Chondrocyte (in vitro differentiated cells): ENCODE results near the gene DUSP2. TPM values are rescaled to one million over a fixed set of nuclear protein-coding genes. Genes with fewer than 3 reads are reported as not detected.

Experiments used
- DNase-seq: peaks from one replicate; pipeline ENCODE4 v3.0.0; 2021; ENCODE audit warnings: mixed read lengths, low spot score
- H3K27ac Mint-ChIP-seq: one replicate; pipeline ENCODE4 v1.8.0; 2021; ENCODE audit warnings: mild to moderate bottlenecking, moderate library complexity, mixed read lengths; ENCODE audit not compliant: unreplicated experiment
- H3K27me3 Mint-ChIP-seq: 2 replicates; pipeline ENCODE4 v1.8.0; 2021; ENCODE audit warnings: low read depth, mixed read lengths
- H3K36me3 Mint-ChIP-seq: 2 replicates; pipeline ENCODE4 v1.8.0; 2021; ENCODE audit warnings: low read depth, mixed read lengths
- H3K4me1 Mint-ChIP-seq: 2 replicates; pipeline ENCODE4 v1.8.0; 2021; ENCODE audit warnings: low read depth, mild to moderate bottlenecking, mixed read lengths
- H3K4me3 Mint-ChIP-seq: one replicate; pipeline ENCODE4 v1.8.0; 2021; ENCODE audit warnings: mild to moderate bottlenecking, moderate library complexity, mixed read lengths; ENCODE audit not compliant: unreplicated experiment
- H3K9me3 Mint-ChIP-seq: 2 replicates; pipeline ENCODE4 v1.8.0; 2021; ENCODE audit warnings: low read depth, mixed read lengths
- CTCF ChIP-seq: fragments of 200-600 bp; sonication (generic); IDR thresholded peaks from 2 replicates; pipeline ENCODE4 v1.5.0; 2021; ENCODE audit warnings: antibody characterized with exemption, mild to moderate bottlenecking, moderate library complexity
- total RNA-seq: library from RNA; stranded (reverse); gene quantifications from 3 replicates; pipeline ENCODE4 v1.2.1, GENCODE V29; 2021

The DUSP2 gene
- total RNA-seq, 1 donor from 2014 or later = 1.1 TPM

- Mint-ChIP-seq H3K36me3 (peaks cover 31% of the 10 kb centered on the region), H3K27ac (no peak overlapping the region), H3K9me3 (no peaks in the 10 kb centered on the region), H3K4me1 (peaks cover 8% of the 10 kb centered on the region), H3K27me3 (no peaks in the 10 kb centered on the region), H3K4me3 (no peak overlapping the region)
- no peak for DNase-seq
- no peak for TF ChIP-seq CTCF
Measured at GRCh38 chr2:96185516-96185915, 40.3 kb upstream of the DUSP2 start.

- Mint-ChIP-seq H3K9me3 (no peaks in the 10 kb centered on the region), H3K4me3 (no peak overlapping the region), H3K27ac (no peak overlapping the region), H3K4me1 (peaks cover 8% of the 10 kb centered on the region), H3K27me3 (no peaks in the 10 kb centered on the region), H3K36me3 (peaks cover 31% of the 10 kb centered on the region)
- DNase-seq = no peak
- no peak for TF ChIP-seq CTCF
Measured at GRCh38 chr2:96184989-96185388, 39.7 kb upstream of the DUSP2 start.

GRCh38 chr2:96184188-96184587 lies 38.9 kb upstream of the DUSP2 start:
- Mint-ChIP-seq H3K9me3 (no peaks in the 10 kb centered on the region), H3K4me3 (no peak overlapping the region), H3K27ac (no peak overlapping the region), H3K4me1 (peaks cover 8% of the 10 kb centered on the region), H3K36me3 (peaks cover 29% of the 10 kb centered on the region), H3K27me3 (no peaks in the 10 kb centered on the region)
- no peak for TF ChIP-seq CTCF
- DNase-seq = no peak

GRCh38 chr2:96181529-96181928 lies 36.3 kb upstream of the DUSP2 start:
- no peak overlapping the region for H3K4me3 Mint-ChIP-seq
- H3K36me3 Mint-ChIP-seq = peaks cover 20% of the 10 kb centered on the region
- H3K9me3 Mint-ChIP-seq = no peaks in the 10 kb centered on the region
- peaks cover 4% of the 10 kb centered on the region for H3K4me1 Mint-ChIP-seq
- no peak for TF ChIP-seq CTCF
- no peaks in the 10 kb centered on the region for H3K27me3 Mint-ChIP-seq
- no peak overlapping the region for H3K27ac Mint-ChIP-seq
- DNase-seq = no peak

GRCh38 chr2:96180521-96180920 lies 35.3 kb upstream of the DUSP2 start:
- Mint-ChIP-seq H3K36me3 (peaks cover 16% of the 10 kb centered on the region), H3K27ac (no peak overlapping the region), H3K4me3 (no peak overlapping the region), H3K9me3 (no peaks in the 10 kb centered on the region), H3K4me1 (peaks cover 13% of the 10 kb centered on the region), H3K27me3 (no peaks in the 10 kb centered on the region)
- no peak for TF ChIP-seq CTCF
- DNase-seq = no peak
